PC-9 (cell line): ENCODE data around the gene LPAR1. TPM values are rescaled to one million over a fixed set of nuclear protein-coding genes. Genes with fewer than 3 reads are reported as not detected.
"Not testable (repeated sequence)": the region's sequence is repeated elsewhere in the genome, so short reads cannot be mapped to it uniquely, and the experiment has no call there.

ENCODE experiments used
- BruUV-seq: library from RNA; stranded (reverse); fragments of 400-500 nt; replicated peaks from 2 replicates; lab custom pipeline; 2021; lab: Mats Ljungman, UMichigan
- CTCF ChIA-PET: fragments of 300-600 bp; sonication (Branson Sonifier 250); formaldehyde crosslinking; loops from one replicate; lab custom pipeline; 2022; ENCODE audit warnings: antibody characterized with exemption; lab: Charles Lee
- POLR2A ChIA-PET: fragments of 300-600 bp; sonication (Branson Sonifier 250); formaldehyde crosslinking; loops from one replicate; lab custom pipeline; 2022; ENCODE audit warnings: antibody characterized with exemption; ENCODE audit not compliant: unreplicated experiment; lab: Charles Lee
- DNase-seq, 2 experiments: peaks; one replicate each; pipeline versions ENCODE4 v3.0.0 to v3.0.0-alpha.2; 2015 to 2022; ENCODE audit warnings: mixed read lengths in 1 of 2
- H2AFZ ChIP-seq: fragments of 200-600 bp; sonication (generic); 2 replicates; pipeline ENCODE4 v1.8.1; 2017; ENCODE audit warnings: antibody characterized with exemption
- H3F3A ChIP-seq: fragments of 200-600 bp; sonication (generic); 2 replicates; pipeline ENCODE4 v1.8.1; 2017; ENCODE audit warnings: antibody characterized with exemption, mild to moderate bottlenecking, low read depth; ENCODE audit not compliant: insufficient read depth
- H3K27ac ChIP-seq: fragments of 200-600 bp; sonication (generic); 2 replicates; pipeline ENCODE4 v1.6.1; 2016; ENCODE audit warnings: mixed run types
- H3K27me3 ChIP-seq: fragments of 200-600 bp; sonication (generic); 2 replicates; pipeline ENCODE4 v1.6.1; 2016; ENCODE audit warnings: low read depth, mixed run types; ENCODE audit not compliant: insufficient read depth
- H3K36me3 ChIP-seq: fragments of 200-600 bp; sonication (generic); 2 replicates; pipeline ENCODE4 v1.6.1; 2016; ENCODE audit warnings: low read depth, mixed run types
- H3K4me1 ChIP-seq: fragments of 200-600 bp; sonication (generic); replicated peaks from 2 replicates; pipeline ENCODE4 v1.6.1; 2016; ENCODE audit warnings: mixed run types; ENCODE audit not compliant: insufficient read depth
- H3K4me2 ChIP-seq: fragments of 200-600 bp; sonication (generic); 2 replicates; pipeline ENCODE4 v1.6.1; 2017; ENCODE audit warnings: mixed run types
- H3K4me3 ChIP-seq: fragments of 200-600 bp; sonication (generic); 2 replicates; pipeline ENCODE4 v1.6.1; 2016; ENCODE audit warnings: mixed run types
- H3K79me2 ChIP-seq: fragments of 200-600 bp; sonication (generic); 2 replicates; pipeline ENCODE4 v1.6.1; 2017; ENCODE audit warnings: low read depth, mixed run types
- H3K9me2 ChIP-seq: fragments of 200-600 bp; sonication (generic); 2 replicates; pipeline ENCODE4 v1.8.1; 2017; ENCODE audit warnings: mild to moderate bottlenecking; ENCODE audit not compliant: insufficient read depth
- H3K9me3 ChIP-seq: fragments of 200-600 bp; sonication (generic); 2 replicates; pipeline ENCODE4 v1.8.1; 2016; ENCODE audit warnings: low read depth; ENCODE audit not compliant: insufficient read depth
- H4K20me1 ChIP-seq: fragments of 200-600 bp; sonication (generic); 2 replicates; pipeline ENCODE4 v1.8.1; 2017; ENCODE audit not compliant: insufficient read depth
- EZH2 ChIP-seq: fragments of 200-600 bp; sonication (generic); IDR thresholded peaks from 2 replicates; pipeline ENCODE4 v1.8.0; 2017; ENCODE audit warnings: antibody characterized with exemption, low read depth
- intact Hi-C: fragments of 100-400 bp; cut with micrococcal nuclease; formaldehyde crosslinking; loops from one replicate; pipeline ENCODE4 v1.10.0; 2022; ENCODE audit not compliant: unreplicated experiment
- total RNA-seq: library from RNA; stranded (reverse); gene quantifications from 2 replicates; pipeline ENCODE4 v1.2.3, GENCODE V29; 2021
- TF ChIP-seq, protein P1 (sequence below): fragments of 200-600 bp; sonication (generic); conservative IDR thresholded peaks from 2 replicates; pipeline ENCODE4 v1.6.1; 2017; ENCODE audit warnings: mixed run types, antibody characterized with exemption, mild to moderate bottlenecking, moderate library complexity

LPAR1 gene
- total RNA-seq, 1 experiment from 2014 or later = 11.8 TPM

DNA sequence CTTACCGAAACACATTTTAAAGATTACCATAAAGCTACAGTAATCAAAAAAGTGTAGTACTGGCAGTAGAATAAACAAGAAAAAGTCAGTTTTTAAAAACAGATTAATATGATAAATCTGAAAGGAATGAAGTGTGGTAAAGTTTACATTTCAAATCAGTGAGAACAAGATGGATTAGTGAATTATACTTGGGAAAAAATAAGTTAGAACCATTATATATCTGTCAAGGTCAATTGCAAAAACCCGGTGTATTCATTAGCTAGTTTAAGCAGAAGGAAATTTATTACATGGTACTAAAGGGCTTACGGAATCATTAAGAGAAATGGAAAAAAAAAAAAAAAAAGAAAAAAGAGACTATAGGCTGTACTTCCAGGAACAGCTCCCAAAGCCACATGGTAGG is 205.3 kb downstream of the LPAR1 start:
- intact Hi-C loops = loop anchor here (10.0 kb wide), 1 partner anchor 88 kb away; no protein-coding TSS in a partner anchor
- BruUV-seq = no TSS peak
- Histone ChIP-seq H3K27ac (no peak overlapping the region), H3K36me3 (no peaks in the 10 kb centered on the region), H3K9me2 (no peaks in the 10 kb centered on the region), H3K4me2 (no peak overlapping the region), H4K20me1 (no peaks in the 10 kb centered on the region), H3K4me1 (peaks cover 7% of the 10 kb centered on the region; the same call in 1 of the 2 replicates), H3K4me3 (no peak overlapping the region), H3F3A (no peaks in the 10 kb centered on the region), H2AFZ (no peak overlapping the region), H3K27me3 (no peaks in the 10 kb centered on the region), H3K79me2 (no peaks in the 10 kb centered on the region), H3K9me3 (no peaks in the 10 kb centered on the region)
- DNase-seq = no peak
- TF ChIP-seq, protein P1, sequence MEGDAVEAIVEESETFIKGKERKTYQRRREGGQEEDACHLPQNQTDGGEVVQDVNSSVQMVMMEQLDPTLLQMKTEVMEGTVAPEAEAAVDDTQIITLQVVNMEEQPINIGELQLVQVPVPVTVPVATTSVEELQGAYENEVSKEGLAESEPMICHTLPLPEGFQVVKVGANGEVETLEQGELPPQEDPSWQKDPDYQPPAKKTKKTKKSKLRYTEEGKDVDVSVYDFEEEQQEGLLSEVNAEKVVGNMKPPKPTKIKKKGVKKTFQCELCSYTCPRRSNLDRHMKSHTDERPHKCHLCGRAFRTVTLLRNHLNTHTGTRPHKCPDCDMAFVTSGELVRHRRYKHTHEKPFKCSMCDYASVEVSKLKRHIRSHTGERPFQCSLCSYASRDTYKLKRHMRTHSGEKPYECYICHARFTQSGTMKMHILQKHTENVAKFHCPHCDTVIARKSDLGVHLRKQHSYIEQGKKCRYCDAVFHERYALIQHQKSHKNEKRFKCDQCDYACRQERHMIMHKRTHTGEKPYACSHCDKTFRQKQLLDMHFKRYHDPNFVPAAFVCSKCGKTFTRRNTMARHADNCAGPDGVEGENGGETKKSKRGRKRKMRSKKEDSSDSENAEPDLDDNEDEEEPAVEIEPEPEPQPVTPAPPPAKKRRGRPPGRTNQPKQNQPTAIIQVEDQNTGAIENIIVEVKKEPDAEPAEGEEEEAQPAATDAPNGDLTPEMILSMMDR = no peak
- no peak for TF ChIP-seq EZH2
- ChIA-PET CTCF (no interaction called here), POLR2A (no interaction called here)

DNA sequence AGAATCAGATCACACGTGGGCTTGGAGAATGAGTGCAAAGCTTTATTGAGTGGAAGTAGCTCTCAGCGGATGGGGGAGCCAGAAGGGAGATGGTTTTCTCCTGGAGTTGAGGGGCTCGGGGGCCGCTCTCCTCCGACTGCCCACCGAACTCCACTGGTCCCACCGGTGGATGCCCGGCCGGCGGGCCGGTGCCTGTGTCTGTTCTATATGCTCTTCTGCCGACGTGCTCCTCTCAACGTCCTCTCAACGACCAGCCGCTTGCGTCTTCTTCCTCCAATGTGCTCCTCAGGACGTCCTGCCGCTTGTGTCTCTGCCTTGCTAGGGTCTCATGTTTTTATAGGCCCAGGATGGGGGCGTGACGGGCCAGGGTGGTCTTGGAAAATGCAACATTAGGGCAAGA is 207.8 kb downstream of the LPAR1 start:
- intact Hi-C loops = loop anchor here (10.0 kb wide), 1 partner anchor 86 kb away; no protein-coding TSS in a partner anchor
- no peaks in the 10 kb centered on the region for H3F3A ChIP-seq
- TF ChIP-seq, protein P1 = no peak
- TF ChIP-seq EZH2 = no peak
- POLR2A ChIA-PET = no interaction called here
- no TSS peak for BruUV-seq
- H3K4me2 ChIP-seq = no peak overlapping the region
- no peak for DNase-seq
- no peaks in the 10 kb centered on the region for H3K27me3 ChIP-seq
- no peaks in the 10 kb centered on the region for H4K20me1 ChIP-seq
- H3K27ac ChIP-seq = no peak overlapping the region
- no peaks in the 10 kb centered on the region for H3K36me3 ChIP-seq
- no peak overlapping the region for H2AFZ ChIP-seq
- peaks cover 3% of the 10 kb centered on the region; the same call in 1 of the 2 replicates for H3K4me1 ChIP-seq
- H3K4me3 ChIP-seq = no peak overlapping the region
- no peaks in the 10 kb centered on the region for H3K9me2 ChIP-seq
- no peaks in the 10 kb centered on the region for H3K9me3 ChIP-seq
- H3K79me2 ChIP-seq = no peaks in the 10 kb centered on the region
- CTCF ChIA-PET = no interaction called here

DNA sequence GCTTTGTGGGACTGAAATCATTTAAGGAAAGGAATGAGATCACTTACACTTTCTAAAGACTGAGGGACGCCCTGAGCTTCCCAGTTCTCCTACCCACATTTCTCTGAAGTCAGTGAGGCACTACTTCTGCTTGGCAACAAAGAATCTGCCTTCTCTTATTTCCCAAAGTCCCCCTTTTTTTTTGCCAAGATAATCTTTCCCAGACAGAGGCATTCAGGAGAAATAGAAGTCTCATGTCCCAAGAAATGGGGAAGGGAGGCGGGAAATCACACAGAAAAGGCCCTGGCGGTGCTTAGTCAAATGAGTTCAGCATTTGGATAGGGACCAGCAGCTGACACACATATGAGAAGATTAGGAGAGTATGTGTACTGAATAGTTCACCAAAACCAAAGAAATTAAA is 210.0 kb downstream of the LPAR1 start:
- Histone ChIP-seq H3K27ac (no peak overlapping the region), H3K79me2 (no peaks in the 10 kb centered on the region), H3K9me2 (no peaks in the 10 kb centered on the region), H4K20me1 (no peaks in the 10 kb centered on the region), H3K4me2 (no peak overlapping the region), H3K36me3 (no peaks in the 10 kb centered on the region), H3K9me3 (no peaks in the 10 kb centered on the region; the same call in 1 of the 2 replicates), H3F3A (no peaks in the 10 kb centered on the region), H2AFZ (no peak overlapping the region), H3K27me3 (no peaks in the 10 kb centered on the region), H3K4me1 (no peaks in the 10 kb centered on the region), H3K4me3 (no peak overlapping the region)
- no peak for TF ChIP-seq EZH2
- TF ChIP-seq, protein P1 = no peak
- no peak for DNase-seq
- POLR2A ChIA-PET = no interaction called here
- no TSS peak for BruUV-seq
- intact Hi-C loops = no loop called here
- CTCF ChIA-PET = no interaction called here

DNA sequence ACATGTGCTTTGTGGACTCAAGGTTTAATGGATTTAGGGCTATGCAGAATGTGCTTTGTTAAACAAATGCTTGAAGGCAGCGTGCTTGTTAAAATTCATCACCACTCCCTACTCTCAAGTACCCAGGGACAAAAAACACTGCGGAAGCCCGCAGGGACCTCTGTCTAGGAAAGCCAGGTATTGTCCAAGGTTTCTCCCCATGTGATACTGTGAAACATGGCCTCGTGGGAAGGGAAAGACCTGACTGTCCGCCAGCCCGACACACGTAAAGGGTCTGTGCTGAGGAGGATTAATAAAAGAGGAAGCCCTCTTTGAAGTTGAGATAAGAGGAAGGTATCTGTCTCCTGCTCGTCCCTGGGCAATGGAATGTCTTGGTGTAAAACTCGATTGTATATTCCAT is 211.9 kb downstream of the LPAR1 start:
- intact Hi-C loops, H3K4me2 ChIP-seq, H4K20me1 ChIP-seq, H3K27me3 ChIP-seq, CTCF ChIA-PET, H3K36me3 ChIP-seq, H2AFZ ChIP-seq, H3K4me1 ChIP-seq, H3K4me3 ChIP-seq, POLR2A ChIA-PET, H3K9me3 ChIP-seq, H3K79me2 ChIP-seq, BruUV-seq, DNase-seq, H3K27ac ChIP-seq, H3F3A ChIP-seq, H3K9me2 ChIP-seq: not testable (repeated sequence)
